Amniotic stem cell (primary cell): ENCODE data around the gene RNF166.

Experiments
- DNase-seq: peaks from one replicate; lab custom pipeline; 2025; lab: John Stamatoyannopoulos, UW

The RNF166 gene

GRCh38 chr16:88706229-88706964 lies at the start of gene RNF166, which contains the start of gene CTU2:
RNF166 (minus strand) TSS chr16:88706408; CDS start chr16:88706325, 83 bp downstream.
CTU2 (plus strand) TSS chr16:88706503; CDS start chr16:88706531, 28 bp downstream.
- DNase-seq = peak; percentile 77

GRCh38 chr16:88754912-88755744 lies 48.9 kb upstream of the RNF166 start:
- DNase-seq = peak; percentile 27

DNA sequence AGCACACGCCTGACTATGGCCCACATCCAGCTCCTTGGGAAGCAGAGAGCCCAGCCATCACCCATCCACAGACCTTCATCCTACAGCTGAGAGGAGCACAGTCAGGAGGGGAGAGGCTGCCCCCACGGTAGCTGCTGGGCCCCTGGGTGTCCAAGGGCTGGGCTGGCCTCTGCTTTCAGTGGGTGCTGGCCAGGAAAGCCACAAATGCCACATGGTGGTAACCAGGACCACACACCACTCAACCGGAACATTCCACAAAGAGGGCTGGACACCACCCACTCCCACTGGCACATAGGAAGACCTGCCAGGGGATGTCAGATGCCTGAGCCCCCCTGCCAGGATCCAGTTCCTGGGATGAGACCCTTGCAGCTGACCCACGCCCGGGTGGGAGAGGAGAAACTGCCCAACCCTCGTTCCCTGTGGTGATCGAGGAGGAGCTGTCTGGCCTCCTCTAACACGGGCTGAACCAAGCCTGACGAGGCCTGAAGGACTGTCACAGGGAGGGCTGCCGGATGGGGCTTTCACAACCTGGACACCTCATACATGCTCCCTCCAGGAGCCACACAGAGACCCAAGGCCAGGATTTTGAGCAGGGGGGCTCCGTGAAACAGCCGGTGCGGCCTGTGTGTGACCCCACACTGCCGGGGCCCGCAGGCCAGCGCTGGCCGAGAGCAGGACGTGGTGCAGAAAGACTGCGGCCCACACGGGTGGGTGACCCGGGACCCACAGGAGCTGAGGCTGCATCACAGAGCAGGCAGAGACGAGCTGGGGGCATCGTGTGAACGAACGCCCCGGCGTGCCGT lies 48.1 kb upstream of the RNF166 start:
- no peak for DNase-seq

DNA sequence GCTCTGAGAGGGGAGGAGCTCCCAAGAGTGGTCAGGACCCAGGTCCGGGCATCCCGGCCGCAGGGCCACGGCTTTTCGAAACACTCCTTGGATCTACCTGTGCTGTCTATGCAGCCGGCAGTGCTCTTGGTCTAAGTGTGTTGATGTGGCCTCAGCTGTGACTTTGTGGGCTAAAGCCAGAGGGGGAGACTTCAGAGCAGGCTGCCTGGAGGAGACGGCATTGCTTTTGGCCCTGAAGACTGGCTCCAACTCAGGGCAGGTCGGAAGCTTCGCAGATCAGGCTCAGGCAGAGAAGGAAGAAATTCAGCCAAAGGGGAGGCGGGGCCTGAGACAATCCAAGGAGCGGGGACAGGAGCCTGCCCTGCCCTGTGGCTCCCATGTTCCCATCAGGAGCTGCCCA lies 47.4 kb upstream of the RNF166 start:
- no peak for DNase-seq

- no peak for DNase-seq
Measured at GRCh38 chr16:88753191-88753590, 47.0 kb upstream of the RNF166 start.

DNA sequence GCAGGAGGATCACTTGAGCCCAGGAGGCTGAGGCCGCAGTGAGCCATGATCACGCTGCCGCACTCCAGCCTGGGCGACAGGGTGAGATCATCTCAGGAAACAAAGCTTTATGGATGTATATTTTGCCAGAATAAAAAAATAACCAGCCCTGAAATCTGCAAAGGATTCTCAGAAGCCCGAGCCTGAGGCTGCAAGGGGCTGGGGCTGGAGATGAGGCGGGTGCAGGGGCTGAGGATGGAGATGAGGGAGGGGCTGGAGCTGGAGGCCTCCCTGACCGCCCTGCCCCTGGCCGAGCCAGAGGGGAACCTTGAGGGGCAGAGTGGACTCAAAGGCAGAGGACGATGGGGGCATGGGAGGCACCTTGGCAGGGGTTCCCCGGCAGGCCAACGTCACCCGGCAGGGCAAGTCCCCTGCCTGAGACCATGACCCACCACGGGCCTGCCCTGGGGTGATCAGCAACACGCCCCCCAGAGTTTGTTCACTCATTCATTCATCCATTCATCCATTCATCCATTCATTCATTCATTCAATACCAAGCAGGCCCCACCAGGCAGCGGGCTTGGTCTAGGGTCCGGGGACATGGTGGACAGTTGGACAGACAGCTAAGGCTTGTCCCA lies 46.3 kb upstream of the RNF166 start:
- no peak for DNase-seq

- no peak for DNase-seq
Measured at GRCh38 chr16:88750854-88751253, 44.6 kb upstream of the RNF166 start.

- no peak for DNase-seq
Measured at GRCh38 chr16:88749358-88749757, 43.1 kb upstream of the RNF166 start.

DNA sequence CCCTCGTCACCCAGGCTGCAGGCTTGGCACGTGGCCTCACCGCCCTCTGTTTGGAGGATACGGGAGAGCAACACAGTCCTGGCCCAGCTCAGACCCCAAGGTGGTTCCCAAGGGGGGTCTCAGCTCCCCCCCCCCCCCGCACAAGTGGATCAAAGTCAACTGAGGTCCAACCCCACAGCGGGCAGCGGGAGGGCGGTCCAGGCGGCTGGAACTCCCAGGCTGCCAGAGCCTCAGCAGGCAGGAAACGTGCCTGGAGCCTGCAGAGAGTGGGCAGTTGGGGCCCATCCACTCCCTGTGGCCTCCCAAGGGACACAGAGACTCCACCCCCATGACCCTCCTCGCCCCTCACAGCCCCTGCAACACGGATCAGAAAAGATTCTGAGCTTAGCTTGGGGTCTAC lies 42.2 kb upstream of the RNF166 start:
- no peak for DNase-seq

- no peak for DNase-seq
Measured at GRCh38 chr16:88747588-88748301, 41.5 kb upstream of the RNF166 start.

GRCh38 chr16:88746506-88746905 lies 40.3 kb upstream of the RNF166 start:
- no peak for DNase-seq

- DNase-seq = no peak
Measured at GRCh38 chr16:88744577-88745521, 38.6 kb upstream of the RNF166 start.

DNA sequence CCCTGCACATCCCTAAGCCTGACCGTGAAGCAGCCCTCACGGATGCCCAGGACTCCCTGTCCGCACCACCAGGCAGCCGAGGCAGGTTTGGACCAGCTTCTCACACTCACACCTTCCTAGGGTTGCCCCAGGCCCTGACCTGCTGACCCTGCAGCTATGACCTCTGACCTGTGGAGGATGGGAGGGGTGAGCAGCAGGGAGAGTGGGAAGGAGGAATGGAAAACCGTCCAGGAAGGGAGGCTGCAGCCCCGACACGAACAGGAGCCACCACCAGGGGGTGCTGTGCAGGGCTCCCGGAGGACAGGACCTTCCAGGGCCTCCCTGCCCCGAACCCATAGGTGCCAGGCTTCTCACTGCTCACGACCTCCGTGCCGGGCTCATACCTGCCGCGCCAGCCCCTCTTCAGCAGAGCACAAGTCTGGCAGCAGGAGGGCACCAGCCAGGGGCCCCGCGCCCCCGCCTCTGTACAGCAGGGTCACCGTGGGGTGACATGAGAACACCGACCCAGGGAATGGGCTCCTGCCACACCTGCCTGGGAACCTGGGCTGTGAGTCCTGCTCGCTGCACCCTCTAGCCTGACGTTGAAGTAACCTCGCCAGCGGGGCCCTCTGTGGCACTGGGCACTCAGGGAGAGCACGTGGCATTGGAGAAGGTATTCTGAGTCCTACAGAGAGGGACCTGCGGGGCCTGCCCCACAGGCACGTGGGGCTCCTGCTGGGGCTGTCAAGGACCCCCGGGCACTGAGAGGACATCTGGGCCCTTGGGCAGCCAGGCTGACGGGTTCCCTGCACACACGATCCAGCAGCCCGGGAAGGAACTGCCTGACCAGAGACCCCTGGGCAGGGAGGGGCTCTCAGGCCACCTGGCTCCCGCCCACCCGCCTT lies 37.7 kb upstream of the RNF166 start:
- no peak for DNase-seq

GRCh38 chr16:88742896-88743605 lies 36.8 kb upstream of the RNF166 start:
- no peak for DNase-seq

DNA sequence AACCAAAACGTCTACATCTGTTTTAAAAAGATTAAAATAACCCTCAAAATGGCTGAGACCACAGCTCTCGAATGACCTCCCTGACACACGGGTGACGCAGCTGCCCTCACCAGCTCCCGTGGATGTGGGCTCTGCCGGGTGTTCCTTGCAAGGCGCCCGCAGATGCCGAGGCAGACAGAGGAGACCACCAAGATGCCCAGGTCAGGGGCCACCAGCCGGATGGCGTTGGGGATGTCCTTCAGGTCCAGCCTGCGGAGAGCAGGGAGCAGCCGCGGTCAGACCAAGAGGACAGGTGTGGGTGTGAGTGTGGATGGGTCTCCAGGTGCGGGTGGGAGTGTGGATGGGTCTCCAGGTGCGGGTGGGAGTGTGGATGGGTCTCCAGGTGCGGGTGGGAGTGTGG lies 35.2 kb upstream of the RNF166 start:
- DNase-seq = no peak

GRCh38 chr16:88740727-88741055 lies 34.5 kb upstream of the RNF166 start:
- no peak for DNase-seq

DNA sequence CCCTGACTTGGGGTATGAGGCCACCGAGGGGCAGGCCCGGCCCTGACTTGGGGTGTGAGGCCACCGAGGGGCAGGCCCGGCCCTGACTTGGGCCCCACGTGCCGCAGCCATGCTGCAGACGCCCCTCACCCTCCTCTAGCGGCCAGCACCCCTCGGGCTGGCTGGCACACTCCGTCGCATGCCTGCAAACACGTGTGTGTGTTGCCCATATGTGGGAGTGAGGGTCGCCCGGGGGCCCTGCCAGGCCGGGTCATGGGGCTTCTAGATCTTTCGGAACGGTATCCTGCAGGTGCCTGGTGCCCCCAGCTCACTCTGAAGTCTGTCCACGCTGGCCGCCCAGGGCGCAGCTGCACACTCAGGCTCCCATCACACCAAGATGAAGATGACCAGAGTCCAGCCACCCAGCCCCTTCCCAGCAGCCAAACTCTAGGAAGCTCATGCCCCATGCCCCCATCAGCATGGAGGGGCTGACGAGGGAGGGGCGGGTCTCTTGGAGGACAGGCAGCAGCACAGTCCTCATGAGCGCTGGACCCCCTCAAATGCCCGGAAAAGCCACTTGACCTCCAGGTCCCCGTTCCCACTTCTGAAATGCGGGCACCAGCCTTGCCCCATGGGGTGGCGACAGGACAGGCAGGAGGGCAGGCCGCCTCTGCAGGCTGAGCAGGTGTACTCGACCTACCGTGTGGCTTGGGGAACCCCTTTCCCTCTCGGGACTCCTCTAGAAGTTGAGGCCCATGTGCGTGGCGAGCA lies 33.9 kb upstream of the RNF166 start:
- DNase-seq = no peak
